ENCODE measurements around the gene AKAP6.

DNA sequence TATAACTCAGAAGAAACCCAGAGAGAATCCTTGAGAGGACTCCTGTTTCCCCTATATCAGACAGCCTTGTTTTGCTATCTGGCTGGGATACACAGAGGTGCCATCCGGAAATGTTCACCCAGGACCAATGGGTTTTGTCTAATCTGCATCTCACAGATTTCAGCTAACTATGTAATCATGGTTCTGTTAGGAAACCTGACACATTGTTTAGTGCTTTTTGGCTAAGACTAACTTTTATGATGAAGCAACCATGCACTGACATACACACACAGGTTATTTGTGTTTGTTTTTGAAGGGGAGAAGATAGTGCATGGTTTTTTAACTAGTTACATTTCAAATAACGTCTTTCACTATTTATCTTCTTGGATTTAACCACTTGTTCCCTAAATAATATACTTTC is 245.2 kb downstream of the AKAP6 start:
- TF ChIP-seq, protein P1, sequence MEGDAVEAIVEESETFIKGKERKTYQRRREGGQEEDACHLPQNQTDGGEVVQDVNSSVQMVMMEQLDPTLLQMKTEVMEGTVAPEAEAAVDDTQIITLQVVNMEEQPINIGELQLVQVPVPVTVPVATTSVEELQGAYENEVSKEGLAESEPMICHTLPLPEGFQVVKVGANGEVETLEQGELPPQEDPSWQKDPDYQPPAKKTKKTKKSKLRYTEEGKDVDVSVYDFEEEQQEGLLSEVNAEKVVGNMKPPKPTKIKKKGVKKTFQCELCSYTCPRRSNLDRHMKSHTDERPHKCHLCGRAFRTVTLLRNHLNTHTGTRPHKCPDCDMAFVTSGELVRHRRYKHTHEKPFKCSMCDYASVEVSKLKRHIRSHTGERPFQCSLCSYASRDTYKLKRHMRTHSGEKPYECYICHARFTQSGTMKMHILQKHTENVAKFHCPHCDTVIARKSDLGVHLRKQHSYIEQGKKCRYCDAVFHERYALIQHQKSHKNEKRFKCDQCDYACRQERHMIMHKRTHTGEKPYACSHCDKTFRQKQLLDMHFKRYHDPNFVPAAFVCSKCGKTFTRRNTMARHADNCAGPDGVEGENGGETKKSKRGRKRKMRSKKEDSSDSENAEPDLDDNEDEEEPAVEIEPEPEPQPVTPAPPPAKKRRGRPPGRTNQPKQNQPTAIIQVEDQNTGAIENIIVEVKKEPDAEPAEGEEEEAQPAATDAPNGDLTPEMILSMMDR (IDR thresholded peaks at IDR 0.05; ENCODE audit: low read length), result no peak
- TF ChIP-seq EZH2 (IDR thresholded peaks at IDR 0.05; ENCODE audit: borderline replicate concordance, low read length), result no peak
